ENCODE data around the gene UNC5B. TPM values are rescaled to one million over a fixed set of nuclear protein-coding genes. Genes with fewer than 3 reads are reported as not detected.

The UNC5B gene
- total RNA-seq, 4 donors from 2014 or later = 3.9 to 7.1 (median 5.7) TPM

GRCh38 chr10:71266918-71267442 lies 54.6 kb downstream of the UNC5B start:
- Histone ChIP-seq H3K4me1 (peaks cover 2 to 4% of the 10 kb centered on the region in 2 donors), H3K27ac (no peak overlapping the region), H3K9me3 (no peaks in the 10 kb centered on the region), H3K36me3 (no peaks in the 10 kb centered on the region), H3K4me3 (replicated peaks in 1 of 3) (no peak overlapping the region), H3K27me3 (no peaks in the 10 kb centered on the region)
- no peak for TF ChIP-seq CTCF (IDR thresholded peaks at IDR 0.05)
- TF ChIP-seq POLR2A (IDR thresholded peaks at IDR 0.05) = no peak
- intact Hi-C loops (cut with DNase I) = no loop called here
- DNase-seq = no peak
- WGBS, 2 donors = 87 to 94% methylated on average over 8 of the region's 8 CpGs

DNA sequence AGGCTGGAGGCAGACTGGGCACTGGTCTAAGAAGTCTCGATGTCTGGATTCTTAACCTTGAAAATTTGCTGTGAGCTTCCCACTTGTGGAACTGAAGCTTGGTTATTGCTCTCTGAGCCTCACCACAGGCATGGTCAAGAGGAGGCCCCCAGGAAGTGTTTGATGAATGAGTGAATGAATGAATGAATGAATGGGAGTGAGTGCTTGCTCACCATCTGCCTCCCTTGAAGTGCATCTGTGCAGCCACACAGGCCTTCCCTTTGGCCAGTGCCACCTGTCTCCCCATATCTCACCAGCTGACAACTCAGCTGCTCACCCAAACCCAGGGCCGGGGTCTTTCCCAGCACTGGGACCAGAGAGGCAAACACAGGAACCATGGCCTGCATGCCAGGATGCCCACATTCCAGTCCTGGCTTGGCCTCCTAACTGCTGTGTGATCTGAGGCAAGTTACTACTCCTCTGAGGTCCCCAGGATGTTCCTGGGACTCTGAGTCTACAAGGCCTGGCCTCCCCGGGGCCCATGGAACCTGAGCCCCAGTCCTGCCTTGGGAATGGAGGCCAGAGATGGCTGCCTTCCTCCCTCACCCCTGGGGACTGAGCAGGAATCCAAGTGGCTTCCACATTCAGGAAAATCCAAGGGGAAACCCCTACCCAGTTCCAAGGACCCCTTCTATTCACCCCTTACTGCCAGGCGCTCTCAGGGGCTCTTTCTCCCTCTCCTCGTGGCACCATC lies 55.3 kb downstream of the UNC5B start:
- peaks cover 4 to 5% of the 10 kb centered on the region in 2 donors for H3K4me1 ChIP-seq
- no peak for TF ChIP-seq CTCF (IDR thresholded peaks at IDR 0.05)
- TF ChIP-seq POLR2A (IDR thresholded peaks at IDR 0.05) = no peak
- H3K4me3 ChIP-seq (replicated peaks in 1 of 3) = no peak overlapping the region
- intact Hi-C loops (cut with DNase I) = no loop called here
- DNase-seq = no peak
- no peak overlapping the region for H3K27ac ChIP-seq
- WGBS, 2 donors = 93 to 94% methylated on average over 5 of the region's 5 CpGs
- no peaks in the 10 kb centered on the region for H3K27me3 ChIP-seq
- no peaks in the 10 kb centered on the region for H3K36me3 ChIP-seq
- H3K9me3 ChIP-seq = no peaks in the 10 kb centered on the region

GRCh38 chr10:71268247-71268691 lies 55.9 kb downstream of the UNC5B start:
- no peak for DNase-seq
- no peaks in the 10 kb centered on the region for H3K36me3 ChIP-seq
- no peak overlapping the region for H3K27ac ChIP-seq
- WGBS, 2 donors = 69% methylated on average over 8 of the region's 8 CpGs
- no peak overlapping the region for H3K4me3 ChIP-seq (replicated peaks in 1 of 3)
- intact Hi-C loops (cut with DNase I) = no loop called here
- peaks cover 4 to 5% of the 10 kb centered on the region in 2 donors for H3K4me1 ChIP-seq
- TF ChIP-seq CTCF (IDR thresholded peaks at IDR 0.05) = no peak
- no peak for TF ChIP-seq POLR2A (IDR thresholded peaks at IDR 0.05)
- no peaks in the 10 kb centered on the region for H3K27me3 ChIP-seq
- no peaks in the 10 kb centered on the region for H3K9me3 ChIP-seq

- TF ChIP-seq POLR2A (IDR thresholded peaks at IDR 0.05) (no peak), CTCF (IDR thresholded peaks at IDR 0.05) (no peak)
- peak in 1 of 2 donors; percentile 25 for DNase-seq
- WGBS, 2 donors = 64 to 66% methylated on average over 11 of the region's 11 CpGs
- no peak overlapping the region for H3K27ac ChIP-seq
- H3K4me3 ChIP-seq (replicated peaks in 1 of 3) = no peak overlapping the region
- peaks cover 4 to 5% of the 10 kb centered on the region in 2 donors for H3K4me1 ChIP-seq
- intact Hi-C loops (cut with DNase I) = no loop called here
- no peaks in the 10 kb centered on the region for H3K9me3 ChIP-seq
- H3K36me3 ChIP-seq = no peaks in the 10 kb centered on the region
- no peaks in the 10 kb centered on the region for H3K27me3 ChIP-seq
Observed at GRCh38 chr10:71268758-71269157, 56.4 kb downstream of the UNC5B start.

Data from thyroid gland (tissue), 4 donors.